GM12801 (cell line): ENCODE measurements around the gene DYTN.

Source experiments
- CTCF ChIP-seq: IDR thresholded peaks from one replicate; pipeline ENCODE4 v1.5.1; 2011; ENCODE audit warnings: control low read depth; ENCODE audit not compliant: insufficient read length; ENCODE audit errors: extremely low read depth

Gene DYTN

GRCh38 chr2:206713746-206714145, 4.5 kb downstream of the DYTN start:
- no peak for TF ChIP-seq CTCF

GRCh38 chr2:206708286-206708685, 9.9 kb downstream of the DYTN start:
- no peak for TF ChIP-seq CTCF

GRCh38 chr2:206707164-206707701, 11.0 kb downstream of the DYTN start:
- no peak for TF ChIP-seq CTCF

- no peak for TF ChIP-seq CTCF
These were observed 16.1 kb downstream of the DYTN start for GRCh38 chr2:206701952-206702605.

GRCh38 chr2:206700156-206700555, 18.0 kb downstream of the DYTN start:
- no peak for TF ChIP-seq CTCF

- TF ChIP-seq CTCF, result no peak
These were observed 19.4 kb downstream of the DYTN start for GRCh38 chr2:206698811-206699210.

GRCh38 chr2:206696910-206697309, 21.3 kb downstream of the DYTN start:
- TF ChIP-seq CTCF, result no peak
